HG02623 (cell line): ENCODE results near the gene PCDHB1.

Experiments
- ATAC-seq: cut with Tn5 transposase; IDR thresholded peaks from one replicate; pipeline ENCODE4 v1.9.1; 2021; ENCODE audit warnings: moderate library complexity; ENCODE audit not compliant: unreplicated experiment

Gene PCDHB1

GRCh38 chr5:141050622-141051520, at the start of gene PCDHB1:
PCDHB1 (plus strand) TSS chr5:141051374; CDS start chr5:141051471, 97 bp downstream.
- no peak for ATAC-seq

GRCh38 chr5:141001446-141001843, 49.7 kb upstream of the PCDHB1 start:
- ATAC-seq = no peak

- ATAC-seq = no peak
These were observed 49.1 kb upstream of the PCDHB1 start for GRCh38 chr5:141001844-141002604.

- ATAC-seq = no peak
These were observed 48.6 kb upstream of the PCDHB1 start for GRCh38 chr5:141002605-141002965.

- no peak for ATAC-seq
These were observed 48.1 kb upstream of the PCDHB1 start for GRCh38 chr5:141003031-141003430.

- ATAC-seq = no peak
These were observed 47.2 kb upstream of the PCDHB1 start for GRCh38 chr5:141003791-141004611.

- ATAC-seq = no peak
These were observed 43.4 kb upstream of the PCDHB1 start for GRCh38 chr5:141007791-141008190.

GRCh38 chr5:141010047-141010793, 41.0 kb upstream of the PCDHB1 start:
- no peak for ATAC-seq

- ATAC-seq = no peak
These were observed 33.2 kb upstream of the PCDHB1 start for GRCh38 chr5:141017943-141018342.

- ATAC-seq = no peak
These were observed 28.8 kb upstream of the PCDHB1 start for GRCh38 chr5:141022384-141022783.

GRCh38 chr5:141031006-141031405, 20.2 kb upstream of the PCDHB1 start:
- ATAC-seq = no peak

GRCh38 chr5:141032626-141033025, 18.5 kb upstream of the PCDHB1 start:
- no peak for ATAC-seq

GRCh38 chr5:141039061-141039460, 12.1 kb upstream of the PCDHB1 start:
- no peak for ATAC-seq

GRCh38 chr5:141039517-141039916, 11.7 kb upstream of the PCDHB1 start:
- ATAC-seq = no peak

- no peak for ATAC-seq
These were observed 10.9 kb upstream of the PCDHB1 start for GRCh38 chr5:141040093-141040770.

GRCh38 chr5:141040771-141041426, 10.3 kb upstream of the PCDHB1 start:
- ATAC-seq = no peak

GRCh38 chr5:141041427-141041785, 9.8 kb upstream of the PCDHB1 start:
- ATAC-seq = no peak

GRCh38 chr5:141042555-141042954, 8.6 kb upstream of the PCDHB1 start:
- no peak for ATAC-seq

- no peak for ATAC-seq
These were observed 320 bp downstream of the PCDHB1 start for GRCh38 chr5:141051521-141051866.

- no peak for ATAC-seq
These were observed 26.7 kb downstream of the PCDHB1 start for GRCh38 chr5:141077826-141078225.
